H9 (cell line): ENCODE measurements around the gene CCDC57. TPM values are rescaled to one million over a fixed set of nuclear protein-coding genes. Genes with fewer than 3 reads are reported as not detected.

Source experiments
- DNase-seq: peaks from one replicate; pipeline ENCODE4 v3.0.0-alpha.2; 2017
- H2AFZ ChIP-seq: one replicate; pipeline ENCODE4 v1.6.1; 2013; ENCODE audit warnings: mild to moderate bottlenecking, low read length, control low read depth, moderate library complexity
- H2AK5ac ChIP-seq: 2 replicates; pipeline ENCODE4 v1.6.1; 2013; ENCODE audit warnings: low read length, control low read depth, mixed read lengths; ENCODE audit not compliant: insufficient read length
- H2BK120ac ChIP-seq: one replicate; pipeline ENCODE4 v1.6.1; 2013; ENCODE audit warnings: low read depth, mild to moderate bottlenecking, low read length, control low read depth, inconsistent platforms; ENCODE audit not compliant: poor library complexity, severe bottlenecking
- H2BK12ac ChIP-seq: 2 replicates; pipeline ENCODE4 v1.6.1; 2013; ENCODE audit warnings: low read length, control low read depth, mixed read lengths, low read depth; ENCODE audit not compliant: insufficient read length
- H2BK15ac ChIP-seq: 2 replicates; pipeline ENCODE4 v1.6.1; 2013; ENCODE audit warnings: low read depth, low read length, control low read depth
- H2BK20ac ChIP-seq: one replicate; pipeline ENCODE4 v1.6.1; 2013; ENCODE audit warnings: low read depth, mild to moderate bottlenecking, low read length, control low read depth, inconsistent platforms; ENCODE audit not compliant: poor library complexity, severe bottlenecking
- H2BK5ac ChIP-seq: 2 replicates; pipeline ENCODE4 v1.6.1; 2013; ENCODE audit warnings: low read length, control low read depth, mixed read lengths; ENCODE audit not compliant: insufficient read length
- H3K14ac ChIP-seq: 2 replicates; pipeline ENCODE4 v1.6.1; 2013; ENCODE audit warnings: low read length, control low read depth; ENCODE audit not compliant: insufficient read depth
- H3K18ac ChIP-seq: 2 replicates; pipeline ENCODE4 v1.6.1; 2013; ENCODE audit warnings: low read depth, mild to moderate bottlenecking, mixed read lengths, low read length, control low read depth; ENCODE audit not compliant: insufficient read length
- H3K23ac ChIP-seq: 2 replicates; pipeline ENCODE4 v1.6.1; 2013; ENCODE audit warnings: low read length, control low read depth, mixed read lengths, low read depth; ENCODE audit not compliant: insufficient read length
- H3K23me2 ChIP-seq: 2 replicates; pipeline ENCODE4 v1.6.1; 2013; ENCODE audit warnings: low read depth, mild to moderate bottlenecking, mixed read lengths, low read length, control low read depth; ENCODE audit not compliant: insufficient read length, poor library complexity, severe bottlenecking
- H3K27ac ChIP-seq: 2 replicates; pipeline ENCODE4 v1.5.1; 2013; ENCODE audit warnings: low read length, control low read depth, mixed read lengths, low read depth; ENCODE audit not compliant: insufficient read length
- H3K27me3 ChIP-seq: 2 replicates; pipeline ENCODE4 v1.6.1; 2013; ENCODE audit warnings: low read length, control low read depth, inconsistent platforms; ENCODE audit not compliant: insufficient read depth
- H3K4ac ChIP-seq: 2 replicates; pipeline ENCODE4 v1.6.1; 2013; ENCODE audit warnings: low read depth, mild to moderate bottlenecking, control low read depth, inconsistent platforms, low read length, moderate library complexity
- H3K4me1 ChIP-seq: 2 replicates; pipeline ENCODE4 v1.6.1; 2013; ENCODE audit warnings: low read length, control low read depth, inconsistent platforms; ENCODE audit not compliant: insufficient read depth
- H3K4me2 ChIP-seq: 2 replicates; pipeline ENCODE4 v1.6.1; 2013; ENCODE audit warnings: low read length, control low read depth, mixed read lengths; ENCODE audit not compliant: insufficient read length, insufficient read depth
- H3K56ac ChIP-seq: 2 replicates; pipeline ENCODE4 v1.6.1; 2013; ENCODE audit warnings: low read depth, mild to moderate bottlenecking, mixed read lengths, low read length, control low read depth; ENCODE audit not compliant: insufficient read length
- H3K79me1 ChIP-seq: 2 replicates; pipeline ENCODE4 v1.6.1; 2013; ENCODE audit warnings: low read depth, mild to moderate bottlenecking, moderate library complexity, low read length, control low read depth, inconsistent platforms; ENCODE audit not compliant: insufficient read depth, poor library complexity, severe bottlenecking
- H3K79me2 ChIP-seq: 2 replicates; pipeline ENCODE4 v1.6.1; 2013; ENCODE audit warnings: low read length, control low read depth, inconsistent platforms; ENCODE audit not compliant: insufficient read depth
- H3K9ac ChIP-seq: 2 replicates; pipeline ENCODE4 v1.6.1; 2013; ENCODE audit warnings: low read length, control low read depth, mixed read lengths; ENCODE audit not compliant: insufficient read length; ENCODE audit errors: extremely low read depth
- H3K9me3 ChIP-seq: one replicate; pipeline ENCODE4 v1.6.1; 2013; ENCODE audit warnings: low read depth, low read length, inconsistent platforms; ENCODE audit not compliant: control insufficient read depth
- H3T11ph ChIP-seq: one replicate; pipeline ENCODE4 v1.6.1; 2013; ENCODE audit warnings: mild to moderate bottlenecking, low read length, control low read depth, inconsistent platforms
- H4K20me1 ChIP-seq: one replicate; pipeline ENCODE4 v1.6.1; 2013; ENCODE audit not compliant: control insufficient read depth, insufficient read length, insufficient read depth
- H4K5ac ChIP-seq: 2 replicates; pipeline ENCODE4 v1.6.1; 2013; ENCODE audit warnings: low read depth, mild to moderate bottlenecking, mixed read lengths, low read length, control low read depth; ENCODE audit not compliant: insufficient read length
- H4K8ac ChIP-seq: replicated peaks from 2 replicates; pipeline ENCODE4 v1.6.1; 2013; ENCODE audit warnings: low read length, control low read depth, mixed read lengths, low read depth; ENCODE audit not compliant: insufficient read length
- H4K91ac ChIP-seq: 2 replicates; pipeline ENCODE4 v1.6.1; 2013; ENCODE audit warnings: low read depth, mild to moderate bottlenecking, moderate library complexity, mixed read lengths, low read length, control low read depth; ENCODE audit not compliant: insufficient read length
- H3K27ac Mint-ChIP-seq, 3 experiments: 2 replicates in 2 of 3; 3 replicates in 1 of 3; pipeline ENCODE4 v1.8.0; 2020 to 2021; ENCODE audit warnings: mixed read lengths in 3 of 3, mild to moderate bottlenecking in 1 of 3, moderate library complexity in 1 of 3
- H3K27me3 Mint-ChIP-seq: 2 replicates; pipeline ENCODE4 v1.8.0; 2021; ENCODE audit warnings: low read depth, mild to moderate bottlenecking, moderate library complexity, mixed read lengths
- H3K36me3 Mint-ChIP-seq, 3 experiments: 2 replicates in 2 of 3; 3 replicates in 1 of 3; pipeline ENCODE4 v1.8.0; 2020 to 2021; ENCODE audit warnings: low read depth in 3 of 3, mixed read lengths in 3 of 3; ENCODE audit not compliant: insufficient read depth in 1 of 3
- H3K4me1 Mint-ChIP-seq, 2 experiments: 2 replicates each; pipeline ENCODE4 v1.8.0; 2020; ENCODE audit warnings: mixed read lengths in 2 of 2
- H3K4me3 Mint-ChIP-seq, 2 experiments: 2 replicates in 1 of 2; 3 replicates in 1 of 2; pipeline ENCODE4 v1.8.0; 2020 to 2021; ENCODE audit warnings: mild to moderate bottlenecking in 2 of 2, mixed read lengths in 2 of 2, moderate library complexity in 1 of 2
- H3K9me3 Mint-ChIP-seq, 2 experiments: 2 replicates in 1 of 2; 3 replicates in 1 of 2; pipeline ENCODE4 v1.8.0; 2020; ENCODE audit warnings: mild to moderate bottlenecking in 2 of 2, mixed read lengths in 2 of 2, moderate library complexity in 1 of 2
- CTCF ChIP-seq: fragments of 200-600 bp; sonication (generic); conservative IDR thresholded peaks from 3 replicates; pipeline ENCODE4 v1.8.0; 2021; ENCODE audit warnings: antibody characterized with exemption, mild to moderate bottlenecking
- WGBS: extraction: QIAGEN DNeasy Blood & Tissue Kit; methylation state at CpG from one replicate; pipeline ENCODE4 v1.1.7; 2013; ENCODE audit warnings: missing lambda C conversion rate, low lambda C conversion rate, mixed read lengths; ENCODE audit not compliant: insufficient read length; ENCODE audit errors: extremely low coverage; 5-methylcytosine and 5-hydroxymethylcytosine counted together
- total RNA-seq: library from RNA; stranded (reverse); gene quantifications from 2 replicates; pipeline ENCODE4 v1.2.1, GENCODE V29; 2021

Gene CCDC57
- total RNA-seq, 1 experiment from 2014 or later, result 11.0 TPM

- H3K9me3 ChIP-seq, result no peaks in the 10 kb centered on the region
- H3K79me2 ChIP-seq, result no peaks in the 10 kb centered on the region
- peaks cover 13% of the 10 kb centered on the region for H3K27me3 Mint-ChIP-seq
- H3K36me3 Mint-ChIP-seq, result peaks cover 3 to 30% (median 15%) of the 10 kb centered on the region in 3 experiments; a peak in 5 of 7 replicates
- no peak overlapping the region for H4K8ac ChIP-seq
- WGBS, result no CpG with 5 or more reads among the region's 12 CpGs
- H2BK20ac ChIP-seq, result no peak overlapping the region
- H3K27ac Mint-ChIP-seq, result no peak overlapping the region
- no peaks in the 10 kb centered on the region for H4K20me1 ChIP-seq
- H3K23me2 ChIP-seq, result no peaks in the 10 kb centered on the region
- H3K18ac ChIP-seq, result no peak overlapping the region
- no peak overlapping the region for H3K23ac ChIP-seq
- H3K14ac ChIP-seq, result no peak overlapping the region
- no peaks in the 10 kb centered on the region for H3K4me1 ChIP-seq
- H3K9me3 Mint-ChIP-seq, result no peaks in the 10 kb centered on the region
- no peak overlapping the region for H2BK5ac ChIP-seq
- H3T11ph ChIP-seq, result no peak overlapping the region
- H2AK5ac ChIP-seq, result no peak overlapping the region
- H3K4me1 Mint-ChIP-seq, result no peaks in the 10 kb centered on the region
- H3K4ac ChIP-seq, result no peak overlapping the region
- no peak overlapping the region for H2AFZ ChIP-seq
- H3K79me1 ChIP-seq, result no peaks in the 10 kb centered on the region
- H4K91ac ChIP-seq, result no peak overlapping the region
- DNase-seq, result no peak
- no peak for TF ChIP-seq CTCF
- H2BK120ac ChIP-seq, result no peak overlapping the region
- no peak overlapping the region for H2BK12ac ChIP-seq
- no peak overlapping the region for H3K4me3 Mint-ChIP-seq
- no peak overlapping the region for H2BK15ac ChIP-seq
- H3K9ac ChIP-seq, result no peak overlapping the region
- no peak overlapping the region for H3K4me2 ChIP-seq
- H3K27me3 ChIP-seq, result no peaks in the 10 kb centered on the region
- no peak overlapping the region for H3K27ac ChIP-seq
- no peak overlapping the region for H4K5ac ChIP-seq
- H3K56ac ChIP-seq, result no peak overlapping the region
These were observed 13.1 kb downstream of the CCDC57 start for GRCh38 chr17:82199496-82199895.
